HepG2 (cell line): Measurements from ENCODE around the gene INTS7.
"Not testable (repeated sequence)": the region's sequence is repeated elsewhere in the genome, so short reads cannot be mapped to it uniquely, and the experiment has no call there.

ENCODE experiments used
- POLR2AphosphoS5 ChIP-seq: IDR thresholded peaks from 2 replicates; pipeline ENCODE4 v1.6.1; 2012; ENCODE audit warnings: low read depth, low read length
- RBFOX2 ChIP-seq: fragments of 200-400 bp; formaldehyde crosslinking; IDR thresholded peaks from 2 replicates; pipeline ENCODE4 v1.6.1; 2017; ENCODE audit warnings: low read depth, mild to moderate bottlenecking, low read length
- SP1 ChIP-seq, 2 experiments: fragments of 450-650 bp in 1 of 2; sonication (generic) in 1 of 2; formaldehyde crosslinking in 1 of 2; IDR thresholded peaks; 2 replicates each; pipeline versions ENCODE4 v1.4.0 to v1.6.1; 2016 to 2020; ENCODE audit warnings: missing genetic modification reagents in 1 of 2
- TOE1 ChIP-seq: sonication (generic); formaldehyde crosslinking; IDR thresholded peaks from 2 replicates; pipeline ENCODE4 v1.4.0; 2020; ENCODE audit warnings: mild to moderate bottlenecking, missing genetic modification reagents
- ZNF12 ChIP-seq: sonication (generic); formaldehyde crosslinking; IDR thresholded peaks from 2 replicates; pipeline ENCODE4 v1.5.0; 2020; ENCODE audit warnings: missing genetic modification reagents
- ZNF589 ChIP-seq: sonication (generic); formaldehyde crosslinking; conservative IDR thresholded peaks from 2 replicates; pipeline ENCODE4 v1.8.0; 2022; ENCODE audit warnings: mild to moderate bottlenecking, moderate library complexity, missing genetic modification reagents
- TF ChIP-seq, protein P1 (sequence below): sonication (generic); formaldehyde crosslinking; conservative IDR thresholded peaks from 2 replicates; pipeline ENCODE4 v1.8.1; 2023; ENCODE audit warnings: missing genetic modification reagents
- TF ChIP-seq, protein P2 (sequence below): sonication (generic); formaldehyde crosslinking; IDR thresholded peaks from 2 replicates; pipeline ENCODE4 v1.5.1; 2020; ENCODE audit warnings: missing genetic modification reagents, mild to moderate bottlenecking, borderline replicate concordance
- TF ChIP-seq, protein P3 (sequence below): sonication (generic); formaldehyde crosslinking; IDR thresholded peaks from 2 replicates; pipeline ENCODE4 v1.4.0; 2020; ENCODE audit warnings: missing genetic modification reagents, borderline replicate concordance
- TF ChIP-seq, protein P4 (sequence below), 2 experiments: sonication (generic) in 1 of 2; formaldehyde crosslinking in 1 of 2; IDR thresholded peaks; 2 replicates each; pipeline versions ENCODE4 v1.5.1 to v1.6.1; 2011 to 2020; ENCODE audit warnings: borderline replicate concordance in 1 of 2, low read depth in 1 of 2, low read length in 1 of 2, mild to moderate bottlenecking in 1 of 2, missing genetic modification reagents in 1 of 2, moderate library complexity in 1 of 2

DNA sequence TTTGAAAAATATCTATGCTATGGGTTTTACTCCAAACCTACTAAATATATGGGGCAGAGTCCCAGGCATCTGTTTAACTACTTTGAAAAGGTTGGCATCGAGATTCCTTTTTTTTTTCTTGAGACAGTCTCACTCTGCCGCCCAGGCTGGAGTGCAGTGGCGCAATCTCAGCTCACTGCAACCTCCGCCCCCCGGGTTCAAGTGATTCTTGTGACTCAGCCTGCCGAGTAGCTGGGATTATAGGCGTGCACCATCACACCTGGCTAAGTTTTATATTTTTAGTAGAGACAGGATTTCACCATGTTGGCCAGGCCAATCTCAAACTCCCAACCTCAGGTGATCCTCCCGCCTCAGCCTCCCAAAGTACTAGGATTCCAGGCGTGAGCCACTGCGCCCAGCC, 7.6 kb downstream of the INTS7 start:
- TF ChIP-seq, protein P1, sequence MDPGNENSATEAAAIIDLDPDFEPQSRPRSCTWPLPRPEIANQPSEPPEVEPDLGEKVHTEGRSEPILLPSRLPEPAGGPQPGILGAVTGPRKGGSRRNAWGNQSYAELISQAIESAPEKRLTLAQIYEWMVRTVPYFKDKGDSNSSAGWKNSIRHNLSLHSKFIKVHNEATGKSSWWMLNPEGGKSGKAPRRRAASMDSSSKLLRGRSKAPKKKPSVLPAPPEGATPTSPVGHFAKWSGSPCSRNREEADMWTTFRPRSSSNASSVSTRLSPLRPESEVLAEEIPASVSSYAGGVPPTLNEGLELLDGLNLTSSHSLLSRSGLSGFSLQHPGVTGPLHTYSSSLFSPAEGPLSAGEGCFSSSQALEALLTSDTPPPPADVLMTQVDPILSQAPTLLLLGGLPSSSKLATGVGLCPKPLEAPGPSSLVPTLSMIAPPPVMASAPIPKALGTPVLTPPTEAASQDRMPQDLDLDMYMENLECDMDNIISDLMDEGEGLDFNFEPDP (CRISPR knock-in tag), result not testable (repeated sequence)
- not testable (repeated sequence) for TF ChIP-seq SP1 (IDR thresholded peaks at IDR 0.05); SP1 (CRISPR knock-in tag; IDR thresholded peaks at IDR 0.05); TOE1 (CRISPR knock-in tag); RBFOX2; ZNF12 (CRISPR knock-in tag); POLR2AphosphoS5; ZNF589 (CRISPR knock-in tag)
- TF ChIP-seq, protein P2, sequence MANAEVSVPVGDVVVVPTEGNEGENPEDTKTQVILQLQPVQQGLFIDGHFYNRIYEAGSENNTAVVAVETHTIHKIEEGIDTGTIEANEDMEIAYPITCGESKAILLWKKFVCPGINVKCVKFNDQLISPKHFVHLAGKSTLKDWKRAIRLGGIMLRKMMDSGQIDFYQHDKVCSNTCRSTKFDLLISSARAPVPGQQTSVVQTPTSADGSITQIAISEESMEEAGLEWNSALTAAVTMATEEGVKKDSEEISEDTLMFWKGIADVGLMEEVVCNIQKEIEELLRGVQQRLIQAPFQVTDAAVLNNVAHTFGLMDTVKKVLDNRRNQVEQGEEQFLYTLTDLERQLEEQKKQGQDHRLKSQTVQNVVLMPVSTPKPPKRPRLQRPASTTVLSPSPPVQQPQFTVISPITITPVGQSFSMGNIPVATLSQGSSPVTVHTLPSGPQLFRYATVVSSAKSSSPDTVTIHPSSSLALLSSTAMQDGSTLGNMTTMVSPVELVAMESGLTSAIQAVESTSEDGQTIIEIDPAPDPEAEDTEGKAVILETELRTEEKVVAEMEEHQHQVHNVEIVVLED (CRISPR knock-in tag), result not testable (repeated sequence)
- TF ChIP-seq, protein P3, sequence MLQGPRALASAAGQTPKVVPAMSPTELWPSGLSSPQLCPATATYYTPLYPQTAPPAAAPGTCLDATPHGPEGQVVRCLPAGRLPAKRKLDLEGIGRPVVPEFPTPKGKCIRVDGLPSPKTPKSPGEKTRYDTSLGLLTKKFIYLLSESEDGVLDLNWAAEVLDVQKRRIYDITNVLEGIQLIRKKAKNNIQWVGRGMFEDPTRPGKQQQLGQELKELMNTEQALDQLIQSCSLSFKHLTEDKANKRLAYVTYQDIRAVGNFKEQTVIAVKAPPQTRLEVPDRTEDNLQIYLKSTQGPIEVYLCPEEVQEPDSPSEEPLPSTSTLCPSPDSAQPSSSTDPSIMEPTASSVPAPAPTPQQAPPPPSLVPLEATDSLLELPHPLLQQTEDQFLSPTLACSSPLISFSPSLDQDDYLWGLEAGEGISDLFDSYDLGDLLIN (CRISPR knock-in tag), result not testable (repeated sequence)
- TF ChIP-seq, protein P4, sequence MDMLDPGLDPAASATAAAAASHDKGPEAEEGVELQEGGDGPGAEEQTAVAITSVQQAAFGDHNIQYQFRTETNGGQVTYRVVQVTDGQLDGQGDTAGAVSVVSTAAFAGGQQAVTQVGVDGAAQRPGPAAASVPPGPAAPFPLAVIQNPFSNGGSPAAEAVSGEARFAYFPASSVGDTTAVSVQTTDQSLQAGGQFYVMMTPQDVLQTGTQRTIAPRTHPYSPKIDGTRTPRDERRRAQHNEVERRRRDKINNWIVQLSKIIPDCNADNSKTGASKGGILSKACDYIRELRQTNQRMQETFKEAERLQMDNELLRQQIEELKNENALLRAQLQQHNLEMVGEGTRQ (IDR thresholded peaks at IDR 0.05; ENCODE audit: low read depth, low read length), result not testable (repeated sequence)
- TF ChIP-seq, protein P4 (CRISPR knock-in tag; IDR thresholded peaks at IDR 0.05; ENCODE audit: borderline replicate concordance), result not testable (repeated sequence)
